GM18517 (cell line): ENCODE data around the gene SPON1.
"Not testable (repeated sequence)": the region's sequence is repeated elsewhere in the genome, so short reads cannot be mapped to it uniquely, and the experiment has no call there.

Source experiments
- ATAC-seq: cut with Tn5 transposase; IDR thresholded peaks from one replicate; pipeline ENCODE4 v1.9.1; 2021; ENCODE audit warnings: mild to moderate bottlenecking, moderate library complexity; ENCODE audit not compliant: unreplicated experiment

SPON1 gene

GRCh38 chr11:14230407-14230806 lies 267.9 kb downstream of the SPON1 start:
- no peak for ATAC-seq

GRCh38 chr11:14232652-14233051 lies 270.1 kb downstream of the SPON1 start:
- ATAC-seq, result no peak

- no peak for ATAC-seq
Observed at GRCh38 chr11:14234446-14234845, 271.9 kb downstream of the SPON1 start.

GRCh38 chr11:14235701-14236100 lies 273.2 kb downstream of the SPON1 start:
- ATAC-seq, result no peak

- peak; percentile 98 for ATAC-seq
Observed at GRCh38 chr11:14237444-14237961, 275.0 kb downstream of the SPON1 start.

GRCh38 chr11:14240221-14240620 lies 277.7 kb downstream of the SPON1 start:
- no peak for ATAC-seq

- no peak for ATAC-seq
Observed at GRCh38 chr11:14240951-14241350, 278.4 kb downstream of the SPON1 start.

- ATAC-seq, result no peak
Observed at GRCh38 chr11:14242187-14242586, 279.7 kb downstream of the SPON1 start.

- ATAC-seq, result no peak
Observed at GRCh38 chr11:14242733-14243132, 280.2 kb downstream of the SPON1 start.

- no peak for ATAC-seq
Observed at GRCh38 chr11:14244926-14245325, 282.4 kb downstream of the SPON1 start.

- ATAC-seq, result no peak
Observed at GRCh38 chr11:14245444-14245843, 282.9 kb downstream of the SPON1 start.

- ATAC-seq, result no peak
Observed at GRCh38 chr11:14248580-14248981, 286.1 kb downstream of the SPON1 start.

GRCh38 chr11:14249121-14249963 lies 286.8 kb downstream of the SPON1 start:
- no peak for ATAC-seq

GRCh38 chr11:14251754-14252153 lies 289.2 kb downstream of the SPON1 start:
- no peak for ATAC-seq

- ATAC-seq, result not testable (repeated sequence)
Observed at GRCh38 chr11:14252501-14252900, 290.0 kb downstream of the SPON1 start.

- no peak for ATAC-seq
Observed at GRCh38 chr11:14253421-14253820, 290.9 kb downstream of the SPON1 start.

- ATAC-seq, result no peak
Observed at GRCh38 chr11:14253840-14254239, 291.3 kb downstream of the SPON1 start.

- ATAC-seq, result no peak
Observed at GRCh38 chr11:14254533-14255237, 292.2 kb downstream of the SPON1 start.

GRCh38 chr11:14255238-14255534 lies 292.7 kb downstream of the SPON1 start:
- no peak for ATAC-seq

- no peak for ATAC-seq
Observed at GRCh38 chr11:14258221-14258935, 295.9 kb downstream of the SPON1 start.

- no peak for ATAC-seq
Observed at GRCh38 chr11:14259186-14259784, 296.8 kb downstream of the SPON1 start.
